ENCODE data around the gene PRKCA.
"Not testable (repeated sequence)": the region's sequence is repeated elsewhere in the genome, so short reads cannot be mapped to it uniquely, and the experiment has no call there.

Gene PRKCA

GRCh38 chr17:66714046-66715023 is 411.9 kb downstream of the PRKCA start:
- DNase-seq (ENCODE audit: low read depth in 2 of 2), result no peak

DNA sequence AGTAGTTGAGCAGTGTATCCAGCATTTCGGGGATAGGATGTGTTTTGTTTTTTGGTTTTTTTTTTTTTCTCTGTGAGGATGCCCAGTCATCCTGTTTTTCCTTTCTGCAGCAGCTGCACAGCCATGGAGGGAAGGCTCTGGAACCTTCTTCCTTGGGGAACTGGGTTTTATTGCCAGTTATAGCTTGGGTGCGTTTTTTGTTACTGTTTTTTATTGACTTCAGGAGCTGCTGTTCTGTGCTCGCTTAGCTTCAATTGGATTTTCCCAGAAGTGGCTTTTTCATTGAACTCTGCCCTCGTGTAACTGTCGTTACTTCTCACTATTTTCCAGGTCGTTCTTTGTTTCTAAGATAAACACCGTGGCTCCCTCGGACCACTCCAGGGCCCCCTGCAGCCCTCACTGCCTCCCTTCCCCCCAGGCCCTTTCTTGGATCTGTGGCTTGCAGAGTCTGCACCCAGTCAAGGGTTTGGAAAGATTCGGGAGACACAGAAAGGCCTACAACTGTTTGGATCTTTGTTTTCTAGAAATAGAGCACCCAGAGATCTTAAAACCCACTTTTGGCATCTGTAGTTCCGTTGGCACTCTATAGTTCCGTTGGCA is 412.8 kb downstream of the PRKCA start:
- no peak for DNase-seq (ENCODE audit: low read depth in 2 of 2)

GRCh38 chr17:66715745-66716156 is 413.3 kb downstream of the PRKCA start:
- no peak for DNase-seq (ENCODE audit: low read depth in 2 of 2)

DNA sequence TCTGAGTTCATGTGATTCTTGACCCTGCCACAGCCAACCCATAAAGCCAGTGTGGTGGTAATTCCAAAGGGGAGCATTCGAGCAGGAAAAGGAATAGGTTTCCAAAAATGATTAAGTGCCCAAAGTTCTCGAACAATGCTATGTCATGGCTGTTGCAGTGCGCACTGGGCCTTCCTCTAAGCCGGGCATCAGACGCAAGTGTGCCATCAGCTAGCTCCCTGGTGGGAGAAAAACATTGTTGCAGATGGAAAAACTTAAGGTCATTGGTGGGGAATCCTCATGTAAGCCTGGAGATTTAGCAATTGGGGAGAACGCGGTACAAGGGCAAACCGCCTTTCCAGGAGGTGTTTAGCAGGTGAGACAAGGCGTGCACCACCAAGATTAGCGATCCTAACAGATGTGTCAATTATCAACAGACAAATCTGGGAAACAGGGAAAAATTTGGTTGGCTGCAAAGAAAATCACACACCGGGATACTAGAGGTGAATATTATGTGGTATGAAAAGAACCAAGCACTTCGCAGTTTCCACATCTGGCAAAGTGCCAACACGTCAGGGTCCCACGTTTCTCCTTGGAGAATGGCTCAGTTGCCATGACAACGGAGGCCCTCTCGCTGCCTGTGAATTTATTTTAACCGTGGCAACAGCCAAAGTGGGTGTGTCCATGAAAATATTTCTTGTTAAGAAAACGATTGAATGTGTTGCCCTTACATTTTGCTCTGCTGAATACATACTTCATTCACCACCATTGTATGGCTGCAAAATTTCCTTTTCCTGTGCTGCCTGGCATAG is 414.0 kb downstream of the PRKCA start:
- DNase-seq (ENCODE audit: low read depth in 2 of 2), result no peak

- no peak for DNase-seq (ENCODE audit: low read depth in 2 of 2)
These were observed 415.2 kb downstream of the PRKCA start for GRCh38 chr17:66717641-66718058.

DNA sequence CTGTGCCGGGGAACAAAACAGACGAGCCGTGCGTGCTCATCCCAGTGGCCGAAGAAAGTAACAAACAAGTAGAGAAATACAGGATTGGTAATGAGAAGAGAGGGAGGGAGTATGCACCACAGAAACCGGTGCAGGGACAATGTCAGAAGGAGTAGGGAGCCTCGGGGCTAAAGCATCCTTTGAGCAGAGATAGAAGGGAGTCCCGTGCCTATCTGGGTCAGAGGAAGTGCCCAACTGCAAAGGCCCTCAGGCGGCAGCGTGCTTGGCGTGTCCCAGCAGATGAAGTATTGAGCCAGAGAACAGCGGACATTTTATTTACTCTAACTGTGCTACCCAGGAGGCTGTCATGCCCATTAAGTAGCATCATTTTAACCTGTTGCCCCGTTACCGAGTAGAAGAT is 417.6 kb downstream of the PRKCA start:
- no peak for DNase-seq (ENCODE audit: low read depth in 2 of 2)

DNA sequence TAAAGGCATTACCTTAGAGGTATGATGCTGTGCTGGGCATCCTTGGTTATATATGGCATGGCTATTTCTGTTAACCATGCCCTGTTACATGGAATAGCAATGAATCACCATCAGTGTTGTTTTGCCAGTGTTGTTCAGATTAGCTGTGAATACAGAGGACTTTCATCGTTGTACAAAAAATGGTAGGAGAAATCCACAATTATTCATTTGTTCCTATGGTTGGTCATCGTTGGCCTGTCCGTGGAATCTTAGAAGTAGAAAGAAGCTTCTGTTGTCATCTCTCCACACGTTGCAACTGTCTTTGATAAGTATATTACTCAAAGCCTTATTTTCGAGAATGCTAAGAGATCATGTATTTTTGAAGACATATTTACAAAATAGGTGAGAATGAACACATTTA is 418.2 kb downstream of the PRKCA start:
- DNase-seq (ENCODE audit: low read depth in 2 of 2), result no peak

DNA sequence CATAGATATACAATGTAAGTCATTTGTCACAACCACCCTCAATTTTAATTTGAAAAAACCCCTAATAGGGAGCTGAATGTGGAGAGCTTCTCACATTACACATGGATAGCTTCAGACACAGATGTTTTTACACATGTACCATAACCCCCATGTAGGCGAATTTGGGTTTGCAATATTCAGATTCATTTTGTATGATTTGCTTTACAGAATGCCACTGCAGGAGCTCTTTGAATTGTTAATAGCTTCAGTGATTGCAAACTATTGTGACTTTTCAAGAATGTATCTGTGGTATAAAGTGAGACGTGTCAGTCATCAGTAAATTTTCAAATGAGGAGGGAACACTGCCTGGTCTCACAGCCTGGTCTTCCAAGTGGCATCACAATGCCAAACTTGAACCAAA is 419.9 kb downstream of the PRKCA start:
- no peak for DNase-seq (ENCODE audit: low read depth in 2 of 2)

DNA sequence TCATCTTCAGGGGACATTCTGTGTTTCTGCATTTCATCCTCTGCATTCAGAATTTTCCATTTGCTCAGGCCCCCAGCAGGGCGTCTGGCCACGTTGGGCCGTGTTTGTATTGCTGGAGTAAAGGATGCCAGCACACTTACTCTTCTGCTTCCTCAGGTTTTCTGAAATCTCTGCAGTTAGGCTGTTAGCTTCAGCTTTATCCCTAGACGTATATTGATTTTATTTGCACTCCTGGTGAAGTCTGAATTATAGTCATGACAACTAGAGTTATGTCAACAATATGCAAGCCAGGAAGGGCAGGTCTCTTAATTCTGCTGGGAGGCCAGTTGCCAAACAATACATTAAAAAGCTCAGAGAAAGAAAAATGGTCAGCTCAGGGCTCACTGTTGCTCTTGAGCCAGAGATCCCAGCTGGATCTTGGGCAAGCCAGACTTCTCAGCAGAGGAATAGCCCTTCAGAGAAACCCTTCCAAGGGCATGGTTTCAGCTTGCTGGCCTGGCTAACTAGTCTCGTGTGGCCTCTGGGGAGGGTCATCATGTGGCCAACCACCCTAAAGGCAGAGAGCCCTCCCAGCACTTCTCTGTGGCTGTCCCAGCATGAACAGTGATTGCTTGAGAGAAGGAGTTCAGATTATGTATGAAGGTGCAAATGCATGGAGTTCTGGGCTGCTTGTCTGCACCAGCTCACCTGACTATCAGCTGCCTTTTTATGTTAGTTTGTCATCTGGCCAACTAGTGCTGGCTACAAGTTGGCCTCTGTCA is 422.3 kb downstream of the PRKCA start:
- DNase-seq (ENCODE audit: low read depth in 2 of 2), result no peak

GRCh38 chr17:66725438-66725837 is 423.0 kb downstream of the PRKCA start:
- not testable (repeated sequence) for DNase-seq (ENCODE audit: low read depth in 2 of 2)

DNA sequence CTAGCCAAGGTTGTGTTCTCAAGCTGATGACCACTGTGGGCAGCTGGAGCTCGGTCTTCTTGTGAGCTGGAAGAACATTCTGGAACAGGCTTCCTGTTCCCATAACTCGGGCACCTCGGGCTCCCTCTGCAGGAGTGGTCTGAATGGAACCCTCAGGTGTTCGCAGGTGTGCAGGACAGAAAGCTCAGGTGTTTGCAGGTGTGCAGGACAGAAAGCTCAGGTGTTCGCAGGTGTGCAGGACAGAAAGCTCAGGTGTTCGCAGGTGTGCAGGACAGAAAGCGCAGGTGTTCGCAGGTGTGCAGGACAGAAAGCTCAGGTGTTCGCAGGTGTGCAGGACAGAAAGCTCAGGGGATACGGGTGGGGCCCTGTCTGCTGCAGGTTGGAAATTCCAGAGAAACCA is 423.5 kb downstream of the PRKCA start:
- no peak for DNase-seq (ENCODE audit: low read depth in 2 of 2)

- no peak for DNase-seq (ENCODE audit: low read depth in 2 of 2)
These were observed 424.0 kb downstream of the PRKCA start for GRCh38 chr17:66726371-66726770.

GRCh38 chr17:66726846-66727245 is 424.4 kb downstream of the PRKCA start:
- no peak for DNase-seq (ENCODE audit: low read depth in 2 of 2)

GRCh38 chr17:66727634-66728570 is 425.5 kb downstream of the PRKCA start:
- DNase-seq (ENCODE audit: low read depth in 2 of 2), result peak in 1 of 2 donors; percentile 21

DNA sequence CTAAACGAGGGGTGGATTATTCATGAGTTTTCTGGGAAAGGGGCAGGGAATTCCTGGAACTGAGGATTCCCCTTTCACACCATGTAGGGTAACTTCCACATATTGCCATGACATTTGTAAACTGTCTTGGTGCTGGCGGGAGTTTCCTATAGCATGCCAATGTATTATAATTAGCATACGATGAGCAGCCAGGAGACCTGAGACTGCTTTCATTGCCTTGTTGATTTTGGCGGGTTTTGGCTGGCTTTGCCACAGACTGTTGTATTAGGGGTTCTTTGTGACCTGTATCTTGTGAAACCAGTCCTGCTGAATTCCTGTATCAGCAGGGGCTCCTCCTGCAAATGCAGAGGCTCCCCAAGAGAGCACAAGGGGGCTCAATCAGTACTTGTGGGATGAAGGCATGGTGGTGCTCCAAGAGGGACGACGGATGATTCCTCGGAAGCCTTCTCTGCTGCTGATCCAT is 428.1 kb downstream of the PRKCA start:
- DNase-seq (ENCODE audit: low read depth in 2 of 2), result no peak

DNA sequence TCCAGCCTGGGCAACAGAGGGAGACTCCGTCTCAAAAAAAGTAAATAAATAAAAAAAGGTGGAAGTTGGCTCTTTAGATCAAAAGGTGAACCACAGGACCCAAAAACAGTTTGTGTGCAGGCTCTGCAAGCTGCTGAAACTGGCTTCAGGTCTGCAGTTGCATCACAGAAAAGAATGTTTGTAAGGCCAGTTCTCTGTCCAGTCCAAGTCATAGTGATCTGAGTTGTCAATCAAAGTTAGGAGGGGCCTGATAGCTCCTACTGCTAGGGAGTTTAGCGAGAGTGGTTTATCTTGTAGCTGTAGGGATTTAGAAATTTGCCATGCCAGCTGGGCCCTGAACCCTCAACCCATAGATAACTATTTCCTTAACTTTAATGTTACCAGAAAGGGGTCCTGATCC is 431.3 kb downstream of the PRKCA start:
- DNase-seq (ENCODE audit: low read depth in 2 of 2), result no peak

GRCh38 chr17:66734186-66734943 is 432.0 kb downstream of the PRKCA start:
- no peak for DNase-seq (ENCODE audit: low read depth in 2 of 2)

GRCh38 chr17:66737524-66737923 is 435.1 kb downstream of the PRKCA start:
- DNase-seq (ENCODE audit: low read depth in 2 of 2), result no peak

GRCh38 chr17:66738301-66738700 is 435.9 kb downstream of the PRKCA start:
- DNase-seq (ENCODE audit: low read depth in 2 of 2), result no peak

GRCh38 chr17:66739553-66739952 is 437.1 kb downstream of the PRKCA start:
- DNase-seq (ENCODE audit: low read depth in 2 of 2), result no peak
